Measurements from ENCODE around the gene RAD51B.

GRCh38 chr14:68611599-68611998 lies 792.0 kb downstream of the RAD51B start:
- TF ChIP-seq CTCF (IDR thresholded peaks at IDR 0.05) (no peak), EP300 (IDR thresholded peaks at IDR 0.05) (no peak)

All from upper lobe of left lung (tissue), 4 donors.